OCI-LY1 (cell line): ENCODE measurements around the gene COL18A1.

ENCODE experiments used
- H2AFZ ChIP-seq: fragments of 200-600 bp; sonication (generic), shearing (Covaris generic); 2 replicates; pipeline ENCODE4 v1.6.0; 2014; ENCODE audit warnings: antibody characterized with exemption, mild to moderate bottlenecking, low read length
- H3F3A ChIP-seq: fragments of 200-600 bp; sonication (generic), shearing (Covaris generic); 2 replicates; pipeline ENCODE4 v1.6.0; 2014; ENCODE audit warnings: mild to moderate bottlenecking, antibody characterized with exemption, low read length, moderate library complexity; ENCODE audit not compliant: insufficient read depth
- H3K27ac ChIP-seq: fragments of 200-600 bp; sonication (generic); 2 replicates; pipeline ENCODE4 v1.5.1; 2014; ENCODE audit warnings: low read length, mixed run types, mild to moderate bottlenecking, low read depth; ENCODE audit not compliant: poor library complexity, severe bottlenecking
- H3K27me3 ChIP-seq: fragments of 200-600 bp; sonication (generic); 2 replicates; pipeline ENCODE4 v1.6.0; 2014; ENCODE audit warnings: antibody characterized with exemption, mild to moderate bottlenecking, low read length, moderate library complexity; ENCODE audit not compliant: insufficient read depth
- H3K36me3 ChIP-seq: fragments of 200-600 bp; sonication (generic); 2 replicates; pipeline ENCODE4 v1.6.1; 2014; ENCODE audit warnings: mild to moderate bottlenecking, antibody characterized with exemption, low read length, moderate library complexity, mixed read lengths; ENCODE audit not compliant: insufficient read depth
- H3K4me1 ChIP-seq: fragments of 200-600 bp; sonication (generic); 2 replicates; pipeline ENCODE4 v1.5.1; 2014; ENCODE audit warnings: mild to moderate bottlenecking, low read length, moderate library complexity; ENCODE audit not compliant: insufficient read depth, severe bottlenecking
- H3K4me2 ChIP-seq: fragments of 200-600 bp; sonication (generic), shearing (Covaris generic); 2 replicates; pipeline ENCODE4 v1.6.1; 2014; ENCODE audit warnings: low read length
- H3K4me3 ChIP-seq: fragments of 200-600 bp; sonication (generic); 2 replicates; pipeline ENCODE4 v1.5.1; 2014; ENCODE audit warnings: low read length, low read depth, mild to moderate bottlenecking, mixed read lengths; ENCODE audit not compliant: poor library complexity, severe bottlenecking
- H3K79me2 ChIP-seq: fragments of 200-600 bp; shearing (Covaris generic); 2 replicates; pipeline ENCODE4 v1.6.1; 2016; ENCODE audit warnings: mixed run types, low read length, mixed read lengths; ENCODE audit not compliant: insufficient read depth
- H3K9ac ChIP-seq: fragments of 200-600 bp; sonication (generic), shearing (Covaris generic); 2 replicates; pipeline ENCODE4 v1.6.1; 2014; ENCODE audit warnings: mild to moderate bottlenecking, low read length, mixed read lengths
- H3K9me2 ChIP-seq: fragments of 200-600 bp; sonication (generic), shearing (Covaris generic); 2 replicates; pipeline ENCODE4 v1.6.1; 2014; ENCODE audit warnings: low read depth, mild to moderate bottlenecking, low read length, mixed read lengths
- H3K9me3 ChIP-seq: fragments of 200-600 bp; shearing (Covaris generic); 2 replicates; pipeline ENCODE4 v1.6.1; 2014; ENCODE audit warnings: low read length, mixed read lengths
- H4K20me1 ChIP-seq: fragments of 200-600 bp; sonication (generic), shearing (Covaris generic); 2 replicates; pipeline ENCODE4 v1.6.0; 2016; ENCODE audit warnings: mild to moderate bottlenecking, low read length; ENCODE audit not compliant: insufficient read depth
- EZH2 ChIP-seq: fragments of 200-600 bp; sonication (generic), shearing (Covaris generic); IDR thresholded peaks from 2 replicates; pipeline ENCODE4 v1.8.0; 2017; ENCODE audit warnings: borderline replicate concordance, mixed run types, mild to moderate bottlenecking, antibody characterized with exemption, low read length, moderate library complexity, mixed read lengths
- TF ChIP-seq, protein P1 (sequence below): fragments of 200-600 bp; sonication (generic), shearing (Covaris generic); IDR thresholded peaks from 2 replicates; pipeline ENCODE4 v1.5.1; 2017; ENCODE audit warnings: mild to moderate bottlenecking, antibody characterized with exemption, low read length, moderate library complexity, mixed read lengths

COL18A1 gene

DNA sequence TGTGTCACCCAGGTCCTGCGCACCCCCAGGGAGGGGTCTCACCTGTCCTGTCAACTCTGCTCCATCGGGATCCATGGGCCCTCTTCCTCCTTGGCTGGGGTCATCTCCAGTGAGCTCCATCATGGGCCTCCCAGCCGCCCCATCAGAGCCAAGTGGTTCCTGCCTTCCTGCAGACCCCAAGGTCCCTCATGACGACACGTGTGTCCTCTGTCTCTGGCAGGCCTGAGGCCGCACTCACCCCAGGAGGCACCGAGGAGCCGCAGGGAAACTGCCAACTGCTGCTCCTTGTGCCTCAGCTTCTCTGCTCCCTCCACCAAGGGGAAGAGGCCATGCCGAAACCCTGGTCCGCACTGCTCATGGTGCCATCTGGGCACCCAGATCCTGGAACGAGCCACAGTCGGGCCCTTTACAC is 46.8 kb downstream of the COL18A1 start:
- Histone ChIP-seq H3K36me3 (no peaks in the 10 kb centered on the region), H3K4me3 (no peak overlapping the region), H3K9ac (no peak overlapping the region), H3K4me2 (no peak overlapping the region), H2AFZ (no peak overlapping the region), H3K27ac (no peak overlapping the region), H3K9me3 (no peaks in the 10 kb centered on the region), H3F3A (peaks cover 8% of the 10 kb centered on the region; the same call in 1 of the 2 replicates), H3K79me2 (no peaks in the 10 kb centered on the region), H3K27me3 (no peaks in the 10 kb centered on the region), H3K4me1 (no peaks in the 10 kb centered on the region), H4K20me1 (no peaks in the 10 kb centered on the region), H3K9me2 (no peaks in the 10 kb centered on the region)
- TF ChIP-seq EZH2 = no peak
- TF ChIP-seq, protein P1, sequence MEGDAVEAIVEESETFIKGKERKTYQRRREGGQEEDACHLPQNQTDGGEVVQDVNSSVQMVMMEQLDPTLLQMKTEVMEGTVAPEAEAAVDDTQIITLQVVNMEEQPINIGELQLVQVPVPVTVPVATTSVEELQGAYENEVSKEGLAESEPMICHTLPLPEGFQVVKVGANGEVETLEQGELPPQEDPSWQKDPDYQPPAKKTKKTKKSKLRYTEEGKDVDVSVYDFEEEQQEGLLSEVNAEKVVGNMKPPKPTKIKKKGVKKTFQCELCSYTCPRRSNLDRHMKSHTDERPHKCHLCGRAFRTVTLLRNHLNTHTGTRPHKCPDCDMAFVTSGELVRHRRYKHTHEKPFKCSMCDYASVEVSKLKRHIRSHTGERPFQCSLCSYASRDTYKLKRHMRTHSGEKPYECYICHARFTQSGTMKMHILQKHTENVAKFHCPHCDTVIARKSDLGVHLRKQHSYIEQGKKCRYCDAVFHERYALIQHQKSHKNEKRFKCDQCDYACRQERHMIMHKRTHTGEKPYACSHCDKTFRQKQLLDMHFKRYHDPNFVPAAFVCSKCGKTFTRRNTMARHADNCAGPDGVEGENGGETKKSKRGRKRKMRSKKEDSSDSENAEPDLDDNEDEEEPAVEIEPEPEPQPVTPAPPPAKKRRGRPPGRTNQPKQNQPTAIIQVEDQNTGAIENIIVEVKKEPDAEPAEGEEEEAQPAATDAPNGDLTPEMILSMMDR = no peak

GRCh38 chr21:45452696-45453307 is 47.8 kb downstream of the COL18A1 start:
- Histone ChIP-seq H3K27ac (no peak overlapping the region), H3K9ac (no peak overlapping the region), H2AFZ (no peak overlapping the region), H3F3A (peaks cover 8% of the 10 kb centered on the region; the same call in 1 of the 2 replicates), H3K9me2 (no peaks in the 10 kb centered on the region), H3K4me2 (no peak overlapping the region), H3K27me3 (no peaks in the 10 kb centered on the region), H3K9me3 (no peaks in the 10 kb centered on the region), H3K4me3 (no peak overlapping the region), H3K4me1 (no peaks in the 10 kb centered on the region), H4K20me1 (no peaks in the 10 kb centered on the region), H3K36me3 (no peaks in the 10 kb centered on the region), H3K79me2 (no peaks in the 10 kb centered on the region)
- no peak for TF ChIP-seq EZH2
- TF ChIP-seq, protein P1 = no peak

DNA sequence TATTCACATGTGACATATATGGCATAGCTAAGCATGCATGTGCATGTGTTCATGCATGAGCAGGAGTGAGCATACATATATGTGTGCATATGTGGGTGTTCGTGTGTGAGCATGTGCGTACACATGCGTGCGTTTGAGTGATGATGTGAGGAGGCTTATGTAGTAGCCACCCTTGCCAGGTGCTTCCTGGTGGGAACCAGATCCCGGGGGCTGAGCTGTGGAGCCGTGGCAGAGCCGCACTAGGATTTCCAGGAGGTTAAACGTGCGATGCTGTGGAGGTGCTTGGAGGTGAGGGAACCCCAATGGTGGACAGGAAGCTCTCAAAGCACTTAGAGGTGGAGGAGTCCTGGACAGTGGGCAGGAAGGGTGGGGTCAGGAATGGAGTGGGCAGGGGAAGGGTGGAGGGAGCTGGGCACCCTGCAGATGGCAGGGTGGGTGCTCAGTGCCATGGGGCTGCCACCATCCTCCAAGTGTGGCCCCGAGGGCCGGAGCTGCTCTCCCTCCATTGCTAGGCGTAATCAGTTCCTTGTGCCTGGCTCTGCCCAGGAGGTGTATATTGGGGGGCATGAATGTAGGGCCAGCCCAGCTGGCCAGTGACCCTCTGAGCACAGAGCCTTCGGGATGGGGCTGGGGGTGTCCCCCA is 48.5 kb downstream of the COL18A1 start:
- no peaks in the 10 kb centered on the region for H3K79me2 ChIP-seq
- H3F3A ChIP-seq = peaks cover 8% of the 10 kb centered on the region; the same call in 1 of the 2 replicates
- H4K20me1 ChIP-seq = no peaks in the 10 kb centered on the region
- no peak overlapping the region for H3K27ac ChIP-seq
- H3K36me3 ChIP-seq = no peaks in the 10 kb centered on the region
- H3K9me2 ChIP-seq = no peaks in the 10 kb centered on the region
- H3K27me3 ChIP-seq = no peaks in the 10 kb centered on the region
- no peak overlapping the region for H3K9ac ChIP-seq
- H3K4me3 ChIP-seq = no peak overlapping the region
- H2AFZ ChIP-seq = no peak overlapping the region
- no peaks in the 10 kb centered on the region for H3K9me3 ChIP-seq
- no peaks in the 10 kb centered on the region for H3K4me1 ChIP-seq
- H3K4me2 ChIP-seq = no peak overlapping the region
- no peak for TF ChIP-seq EZH2
- TF ChIP-seq, protein P1 = no peak
